DOHH2 (cell line): Measurements from ENCODE around the gene TRPM8.

Source experiments
- CTCF ChIP-seq: fragments of 200-600 bp; sonication (generic); IDR thresholded peaks from one replicate; pipeline ENCODE4 v1.5.1; 2014; ENCODE audit warnings: antibody characterized with exemption, mild to moderate bottlenecking, low read depth, low read length; ENCODE audit not compliant: poor library complexity, severe bottlenecking
- EZH2phosphoT487 ChIP-seq: fragments of 200-600 bp; sonication (generic); IDR thresholded peaks from 2 replicates; pipeline ENCODE4 v1.6.1; 2017; ENCODE audit warnings: borderline replicate concordance, mild to moderate bottlenecking, antibody characterized with exemption, low read length, moderate library complexity, mixed read lengths

- TF ChIP-seq CTCF (no peak), EZH2phosphoT487 (no peak)
Observed at GRCh38 chr2:234022424-234022823, 105.3 kb downstream of the TRPM8 start.
